GM12874 (cell line): ENCODE measurements around the gene SCMH1.

Experiments
- TF ChIP-seq, protein P1 (sequence below): IDR thresholded peaks from 2 replicates; pipeline ENCODE4 v1.5.1; 2011; ENCODE audit warnings: low read depth, mild to moderate bottlenecking, control low read depth, low read length, moderate library complexity; ENCODE audit not compliant: insufficient read depth

SCMH1 gene

GRCh38 chr1:40985875-40986274, 256.2 kb downstream of the SCMH1 start:
- TF ChIP-seq, protein P1, sequence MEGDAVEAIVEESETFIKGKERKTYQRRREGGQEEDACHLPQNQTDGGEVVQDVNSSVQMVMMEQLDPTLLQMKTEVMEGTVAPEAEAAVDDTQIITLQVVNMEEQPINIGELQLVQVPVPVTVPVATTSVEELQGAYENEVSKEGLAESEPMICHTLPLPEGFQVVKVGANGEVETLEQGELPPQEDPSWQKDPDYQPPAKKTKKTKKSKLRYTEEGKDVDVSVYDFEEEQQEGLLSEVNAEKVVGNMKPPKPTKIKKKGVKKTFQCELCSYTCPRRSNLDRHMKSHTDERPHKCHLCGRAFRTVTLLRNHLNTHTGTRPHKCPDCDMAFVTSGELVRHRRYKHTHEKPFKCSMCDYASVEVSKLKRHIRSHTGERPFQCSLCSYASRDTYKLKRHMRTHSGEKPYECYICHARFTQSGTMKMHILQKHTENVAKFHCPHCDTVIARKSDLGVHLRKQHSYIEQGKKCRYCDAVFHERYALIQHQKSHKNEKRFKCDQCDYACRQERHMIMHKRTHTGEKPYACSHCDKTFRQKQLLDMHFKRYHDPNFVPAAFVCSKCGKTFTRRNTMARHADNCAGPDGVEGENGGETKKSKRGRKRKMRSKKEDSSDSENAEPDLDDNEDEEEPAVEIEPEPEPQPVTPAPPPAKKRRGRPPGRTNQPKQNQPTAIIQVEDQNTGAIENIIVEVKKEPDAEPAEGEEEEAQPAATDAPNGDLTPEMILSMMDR = no peak

DNA sequence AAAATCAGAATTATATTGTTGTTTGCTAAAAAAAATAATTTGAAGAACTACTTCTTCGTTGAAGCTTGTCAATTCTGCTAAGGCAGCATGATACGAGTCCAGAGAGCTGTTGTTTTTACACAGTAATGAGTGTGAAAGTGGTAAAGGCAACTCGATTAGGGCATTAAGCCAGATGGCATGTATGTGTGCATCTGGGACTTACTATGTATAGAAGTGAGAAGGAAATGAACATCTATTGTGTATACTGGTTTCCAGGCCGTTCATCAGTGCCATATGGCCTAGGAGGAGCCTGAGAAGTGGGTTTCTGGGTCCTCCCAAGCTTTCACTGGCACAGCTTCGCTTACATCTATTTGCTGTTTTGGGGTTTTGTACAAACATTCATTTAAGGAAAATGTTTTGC, 256.9 kb downstream of the SCMH1 start:
- TF ChIP-seq, protein P1 = no peak

- TF ChIP-seq, protein P1 = no peak
These were observed 257.6 kb downstream of the SCMH1 start for GRCh38 chr1:40984531-40984930.

- TF ChIP-seq, protein P1 = no peak
These were observed 258.0 kb downstream of the SCMH1 start for GRCh38 chr1:40984066-40984465.

- TF ChIP-seq, protein P1 = no peak
These were observed 258.8 kb downstream of the SCMH1 start for GRCh38 chr1:40983286-40983685.

GRCh38 chr1:40982721-40983120, 259.4 kb downstream of the SCMH1 start:
- TF ChIP-seq, protein P1 = no peak

- TF ChIP-seq, protein P1 = no peak
These were observed 260.2 kb downstream of the SCMH1 start for GRCh38 chr1:40981691-40982448.
